HL-60 (cell line): ENCODE results near the gene CNTNAP5.

ENCODE experiments used
- CTCF ChIP-seq: IDR thresholded peaks from one replicate; pipeline ENCODE4 v1.5.1; 2011; ENCODE audit warnings: low read length, control low read depth, inconsistent platforms; ENCODE audit not compliant: insufficient read depth
- TF ChIP-seq, protein P1 (sequence below): IDR thresholded peaks from 2 replicates; pipeline ENCODE4 v1.6.1; 2012; ENCODE audit warnings: low read depth; ENCODE audit not compliant: insufficient replicate concordance

DNA sequence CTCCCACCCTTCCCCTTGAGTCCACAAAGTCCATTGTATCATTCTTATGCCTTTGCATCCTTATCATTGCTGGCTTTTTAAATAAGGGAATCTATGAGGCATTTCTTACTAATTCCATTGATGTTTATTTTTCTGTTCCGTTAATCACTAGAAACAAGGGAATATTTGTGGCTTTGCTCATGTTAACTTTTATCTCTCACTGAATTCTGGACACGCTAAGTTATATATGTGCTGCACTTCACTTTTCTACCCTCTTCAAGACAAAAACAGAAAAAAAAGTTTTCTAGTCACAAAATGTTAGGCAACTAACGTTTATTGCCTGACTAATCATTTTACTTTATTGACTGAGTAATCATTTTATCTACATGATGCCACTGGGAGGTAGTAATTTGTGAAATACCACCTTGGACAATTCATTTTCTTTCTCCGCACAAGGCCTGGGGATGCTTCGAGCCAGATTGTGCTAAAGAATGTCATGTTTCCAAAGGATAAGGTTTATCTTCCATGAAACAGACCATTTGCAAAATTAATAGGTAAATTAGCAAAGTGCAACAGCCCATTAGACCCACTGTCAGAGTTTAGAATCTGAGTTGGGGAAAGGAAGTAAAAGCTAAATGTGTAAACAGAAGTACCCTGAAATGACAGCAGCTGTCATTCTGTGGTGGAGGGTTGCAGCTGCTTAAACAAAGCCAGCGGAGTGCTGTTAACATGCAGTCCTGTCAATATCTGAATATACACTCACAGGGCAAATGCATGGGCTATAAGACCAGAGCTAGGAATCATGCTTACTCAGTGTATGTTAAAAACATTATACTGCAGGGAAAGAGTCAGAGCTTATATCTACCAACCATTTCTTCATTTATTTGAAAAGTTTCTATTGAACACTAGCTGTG lies 658.7 kb downstream of the CNTNAP5 start:
- no peak for TF ChIP-seq CTCF
- TF ChIP-seq, protein P1, sequence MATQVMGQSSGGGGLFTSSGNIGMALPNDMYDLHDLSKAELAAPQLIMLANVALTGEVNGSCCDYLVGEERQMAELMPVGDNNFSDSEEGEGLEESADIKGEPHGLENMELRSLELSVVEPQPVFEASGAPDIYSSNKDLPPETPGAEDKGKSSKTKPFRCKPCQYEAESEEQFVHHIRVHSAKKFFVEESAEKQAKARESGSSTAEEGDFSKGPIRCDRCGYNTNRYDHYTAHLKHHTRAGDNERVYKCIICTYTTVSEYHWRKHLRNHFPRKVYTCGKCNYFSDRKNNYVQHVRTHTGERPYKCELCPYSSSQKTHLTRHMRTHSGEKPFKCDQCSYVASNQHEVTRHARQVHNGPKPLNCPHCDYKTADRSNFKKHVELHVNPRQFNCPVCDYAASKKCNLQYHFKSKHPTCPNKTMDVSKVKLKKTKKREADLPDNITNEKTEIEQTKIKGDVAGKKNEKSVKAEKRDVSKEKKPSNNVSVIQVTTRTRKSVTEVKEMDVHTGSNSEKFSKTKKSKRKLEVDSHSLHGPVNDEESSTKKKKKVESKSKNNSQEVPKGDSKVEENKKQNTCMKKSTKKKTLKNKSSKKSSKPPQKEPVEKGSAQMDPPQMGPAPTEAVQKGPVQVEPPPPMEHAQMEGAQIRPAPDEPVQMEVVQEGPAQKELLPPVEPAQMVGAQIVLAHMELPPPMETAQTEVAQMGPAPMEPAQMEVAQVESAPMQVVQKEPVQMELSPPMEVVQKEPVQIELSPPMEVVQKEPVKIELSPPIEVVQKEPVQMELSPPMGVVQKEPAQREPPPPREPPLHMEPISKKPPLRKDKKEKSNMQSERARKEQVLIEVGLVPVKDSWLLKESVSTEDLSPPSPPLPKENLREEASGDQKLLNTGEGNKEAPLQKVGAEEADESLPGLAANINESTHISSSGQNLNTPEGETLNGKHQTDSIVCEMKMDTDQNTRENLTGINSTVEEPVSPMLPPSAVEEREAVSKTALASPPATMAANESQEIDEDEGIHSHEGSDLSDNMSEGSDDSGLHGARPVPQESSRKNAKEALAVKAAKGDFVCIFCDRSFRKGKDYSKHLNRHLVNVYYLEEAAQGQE = no peak
